IPS-NIHi7 (cell line): ENCODE data around the gene KRT17.
"Not testable (repeated sequence)": the region's sequence is repeated elsewhere in the genome, so short reads cannot be mapped to it uniquely, and the experiment has no call there.

ENCODE experiments used
- DNase-seq: peaks from one replicate; pipeline ENCODE4 v3.0.0; 2012; ENCODE audit warnings: mixed read lengths; ENCODE audit errors: extremely low spot score

Gene KRT17

GRCh38 chr17:41594363-41594915, 29.9 kb downstream of the KRT17 start:
- DNase-seq: no peak

- no peak for DNase-seq
Observed at GRCh38 chr17:41593306-41593981, 30.9 kb downstream of the KRT17 start.

- DNase-seq: no peak
Observed at GRCh38 chr17:41592601-41593305, 31.6 kb downstream of the KRT17 start.

GRCh38 chr17:41589301-41589700, 35.1 kb downstream of the KRT17 start:
- DNase-seq: no peak

GRCh38 chr17:41588126-41588810, 36.1 kb downstream of the KRT17 start:
- no peak for DNase-seq

GRCh38 chr17:41586863-41587495, 37.4 kb downstream of the KRT17 start, which contains the start of gene KRT14:
Gene KRT14 (minus strand): TSS chr17:41586895. CDS start chr17:41586834, 61 bp downstream.
- DNase-seq: no peak

- no peak for DNase-seq
Observed at GRCh38 chr17:41585301-41586056, 38.9 kb downstream of the KRT17 start.

GRCh38 chr17:41584331-41584927, 39.9 kb downstream of the KRT17 start:
- not testable (repeated sequence) for DNase-seq

- no peak for DNase-seq
Observed at GRCh38 chr17:41583137-41584127, 40.9 kb downstream of the KRT17 start.

- DNase-seq: not testable (repeated sequence)
Observed at GRCh38 chr17:41582061-41582968, 42.1 kb downstream of the KRT17 start.

GRCh38 chr17:41581366-41582060, 42.9 kb downstream of the KRT17 start:
- no peak for DNase-seq

GRCh38 chr17:41580687-41581365, 43.5 kb downstream of the KRT17 start:
- no peak for DNase-seq

GRCh38 chr17:41580244-41580575, 44.2 kb downstream of the KRT17 start:
- no peak for DNase-seq

- DNase-seq: peak; percentile 100
Observed at GRCh38 chr17:41579484-41580243, 44.7 kb downstream of the KRT17 start.

GRCh38 chr17:41578971-41579370, 45.4 kb downstream of the KRT17 start:
- no peak for DNase-seq

- DNase-seq: no peak
Observed at GRCh38 chr17:41578538-41578937, 45.8 kb downstream of the KRT17 start.

GRCh38 chr17:41576740-41577139, 47.6 kb downstream of the KRT17 start:
- not testable (repeated sequence) for DNase-seq
